BJ (cell line): ENCODE results near the gene SYT15. TPM values are rescaled to one million over a fixed set of nuclear protein-coding genes. Genes with fewer than 3 reads are reported as not detected.

Experiments used
- CTCF ChIA-PET: fragments of 350-600 bp; formaldehyde crosslinking; extraction: SDS; loops from one replicate; lab custom pipeline; 2021; ENCODE audit warnings: antibody characterized with exemption, inconsistent platforms; lab: Yijun Ruan, JAX
- POLR2A ChIA-PET: fragments of 300-600 bp; sonication (Branson Sonifier 250); formaldehyde crosslinking; extraction: SDS; loops from one replicate; lab custom pipeline; 2021; ENCODE audit warnings: antibody characterized with exemption; lab: Charles Lee
- DNase-seq: peaks from one replicate; pipeline ENCODE4 v3.0.0-alpha.2; 2011; ENCODE audit warnings: low read depth
- H3K27me3 ChIP-seq: 2 replicates; pipeline ENCODE4 v1.6.0; 2011; ENCODE audit warnings: low read length; ENCODE audit not compliant: control insufficient read depth, insufficient read depth
- H3K36me3 ChIP-seq: 2 replicates; pipeline ENCODE4 v1.5.1; 2011; ENCODE audit warnings: low read length; ENCODE audit not compliant: control insufficient read depth, insufficient read depth
- H3K4me3 ChIP-seq: 2 replicates; pipeline ENCODE4 v1.5.1; 2011; ENCODE audit warnings: low read depth, mild to moderate bottlenecking, control low read depth, low read length
- CTCF ChIP-seq: IDR thresholded peaks from 2 replicates; pipeline ENCODE4 v1.5.1; 2011; ENCODE audit warnings: low read depth, mild to moderate bottlenecking, control low read depth, inconsistent platforms, low read length, moderate library complexity; ENCODE audit not compliant: insufficient read depth
- polyA plus RNA-seq: library from polyadenylated mRNA; depleted of rRNA; stranded (reverse); fragments of >200 nt; gene quantifications from 2 replicates; pipeline ENCODE4 v1.2.3, GENCODE V29; 2011

The SYT15 gene
- polyA plus RNA-seq, 1 experiment: 2.3 TPM

- Histone ChIP-seq H3K36me3 (no peaks in the 10 kb centered on the region), H3K27me3 (peaks cover 13% of the 10 kb centered on the region), H3K4me3 (no peak overlapping the region)
- DNase-seq: no peak
- ChIA-PET CTCF (interaction anchor here (1.7 kb wide), 1 partner anchor 9 kb away, joined by 3 read pairs; no protein-coding TSS in a partner anchor), POLR2A (no interaction called here)
- no peak for TF ChIP-seq CTCF
These were observed 42.1 kb upstream of the SYT15 start for GRCh38 chr10:46536781-46537180.

DNA sequence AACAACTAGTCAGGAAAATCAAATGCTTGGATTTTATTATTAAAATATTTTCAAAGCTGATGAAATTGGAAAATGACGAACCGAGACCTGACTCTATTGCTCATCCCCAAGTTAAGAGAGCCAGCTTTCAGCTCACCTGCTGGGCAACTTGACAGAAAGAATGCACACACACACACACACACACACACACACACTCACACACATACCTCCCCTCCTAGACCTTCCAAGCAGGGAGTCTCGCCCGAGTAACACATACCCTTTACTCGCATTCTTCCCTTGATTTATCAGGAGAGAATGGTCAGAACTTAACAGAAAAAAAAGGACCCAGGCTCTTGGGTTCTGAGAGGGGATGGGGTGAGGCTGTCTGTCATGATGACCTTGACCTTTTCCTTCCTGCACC lies 41.6 kb upstream of the SYT15 start:
- no peak for TF ChIP-seq CTCF
- Histone ChIP-seq H3K27me3 (peaks cover 13% of the 10 kb centered on the region), H3K4me3 (no peak overlapping the region), H3K36me3 (no peaks in the 10 kb centered on the region)
- ChIA-PET CTCF (interaction anchor here (1.5 to 1.7 kb wide), 2 partner anchors 8 to 13 kb away, joined by 3 to 4 read pairs; no protein-coding TSS in a partner anchor), POLR2A (no interaction called here)
- DNase-seq: no peak

GRCh38 chr10:46538155-46538554 lies 40.8 kb upstream of the SYT15 start:
- no peak for TF ChIP-seq CTCF
- ChIA-PET POLR2A (no interaction called here), CTCF (interaction anchor here (1.5 to 3.1 kb wide), 3 partner anchors 8 to 15 kb away, joined by 3 to 10 read pairs (median 4); no protein-coding TSS in a partner anchor)
- Histone ChIP-seq H3K27me3 (peaks cover 13% of the 10 kb centered on the region), H3K36me3 (no peaks in the 10 kb centered on the region), H3K4me3 (no peak overlapping the region)
- no peak for DNase-seq

GRCh38 chr10:46538717-46539426 lies 40.1 kb upstream of the SYT15 start:
- ChIA-PET POLR2A (no interaction called here), CTCF (interaction anchor here (1.3 to 3.1 kb wide), 3 partner anchors 10 to 15 kb away, joined by 4 to 10 read pairs (median 4); no protein-coding TSS in a partner anchor)
- no peak for DNase-seq
- Histone ChIP-seq H3K4me3 (no peak overlapping the region), H3K27me3 (peaks cover 13% of the 10 kb centered on the region), H3K36me3 (no peaks in the 10 kb centered on the region)
- no peak for TF ChIP-seq CTCF

DNA sequence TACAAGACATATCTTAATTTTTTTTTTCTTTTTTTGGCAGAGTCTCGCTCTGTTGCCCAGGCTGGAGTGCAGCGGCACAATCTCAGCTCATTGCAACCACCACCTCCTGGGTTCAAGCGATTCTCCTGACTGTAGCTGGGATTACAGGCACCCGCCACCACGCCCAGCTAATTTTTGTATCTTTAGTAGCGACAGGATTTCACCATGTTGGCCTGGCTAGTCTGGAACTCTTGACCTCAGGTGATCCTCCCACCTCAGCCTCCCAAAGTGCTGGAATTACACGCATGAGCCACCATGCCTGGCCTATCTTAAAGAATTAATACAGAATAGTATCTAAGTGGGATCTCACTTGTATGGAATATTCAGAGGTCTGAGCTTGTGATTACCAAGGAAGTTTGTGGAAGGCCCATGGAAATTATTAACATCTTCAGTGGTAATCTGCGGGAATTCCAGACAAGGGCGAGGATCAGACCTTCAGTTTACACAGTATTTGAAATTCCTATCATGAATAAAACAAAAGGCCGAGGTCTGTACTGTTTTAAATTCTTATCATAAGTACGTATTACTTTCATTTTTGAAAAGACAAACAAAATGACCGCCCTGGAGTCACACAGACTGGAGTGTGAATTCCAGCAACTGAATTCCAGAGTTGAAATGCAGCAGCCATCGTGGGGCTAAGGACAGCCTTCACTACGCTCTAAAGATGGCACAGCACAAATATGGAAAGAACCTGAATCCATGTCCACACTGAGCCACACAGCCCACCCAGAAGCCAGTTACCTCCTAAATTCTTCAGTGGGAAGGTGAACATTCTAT lies 39.1 kb upstream of the SYT15 start:
- H3K4me3 ChIP-seq: no peak overlapping the region

More for the DNA sequence above, 39.1 kb upstream of the SYT15 start:
- TF ChIP-seq CTCF: no peak
- DNase-seq: no peak
- Histone ChIP-seq H3K27me3 (peaks cover 13% of the 10 kb centered on the region), H3K36me3 (no peaks in the 10 kb centered on the region)
- ChIA-PET POLR2A (interaction anchor here (0.6 kb wide), 1 partner anchor 9 kb away, joined by 3 read pairs; no protein-coding TSS in a partner anchor), CTCF (interaction anchor here (1.0 to 3.1 kb wide), 4 partner anchors 9 to 16 kb away, joined by 3 to 11 read pairs (median 7); no protein-coding TSS in a partner anchor)
